K562 (cell line): ENCODE results near the gene IL6ST. TPM values are rescaled to one million over a fixed set of nuclear protein-coding genes. Genes with fewer than 3 reads are reported as not detected.

Source experiments
- BHLHE40 ChIP-seq: IDR thresholded peaks from 2 replicates; pipeline ENCODE4 v1.6.1; 2011; ENCODE audit warnings: low read length, improper control_type of control experiment
- BRF1 ChIP-seq: IDR thresholded peaks from 3 replicates; pipeline ENCODE4 v1.6.1; 2011; ENCODE audit warnings: borderline replicate concordance, mild to moderate bottlenecking; ENCODE audit not compliant: insufficient read length; ENCODE audit errors: extremely low read depth
- HNRNPK ChIP-seq: fragments of 200-400 bp; formaldehyde crosslinking; IDR thresholded peaks from one replicate; pipeline ENCODE4 v1.6.1; 2018; ENCODE audit warnings: mild to moderate bottlenecking, low read depth, low read length; ENCODE audit not compliant: poor library complexity, severe bottlenecking
- MED1 ChIP-seq: sonication (generic); formaldehyde crosslinking; IDR thresholded peaks from 2 replicates; pipeline ENCODE4 v1.8.1; 2023; ENCODE audit warnings: missing genetic modification reagents, borderline replicate concordance
- MTA3 ChIP-seq: fragments of 450-650 bp; formaldehyde crosslinking; IDR thresholded peaks from 2 replicates; pipeline ENCODE4 v1.6.1; 2017; ENCODE audit warnings: mild to moderate bottlenecking, borderline replicate concordance
- OTX1 ChIP-seq: fragments of 450-650 bp; formaldehyde crosslinking; IDR thresholded peaks from 2 replicates; pipeline ENCODE4 v1.4.0; 2022; ENCODE audit warnings: mild to moderate bottlenecking
- POU5F1 ChIP-seq: fragments of 150-350 bp; IDR thresholded peaks from 2 replicates; pipeline ENCODE4 v1.6.1; 2014; ENCODE audit warnings: borderline replicate concordance, low read length, low read depth, mild to moderate bottlenecking; ENCODE audit not compliant: partially characterized antibody
- TRIM25 ChIP-seq: fragments of 450-650 bp; IDR thresholded peaks from 2 replicates; pipeline ENCODE4 v1.7.0; 2016; ENCODE audit warnings: borderline replicate concordance
- ZFPM2 ChIP-seq: fragments of 250-450 bp; sonication (Bioruptor Pico); IDR thresholded peaks from 2 replicates; pipeline ENCODE4 v1.5.1; 2022; ENCODE audit warnings: mild to moderate bottlenecking
- ZNF449 ChIP-seq: fragments of 250-450 bp; sonication (Bioruptor Pico); IDR thresholded peaks from 2 replicates; pipeline ENCODE4 v1.8.0; 2022; ENCODE audit warnings: moderate library complexity, mild to moderate bottlenecking, inconsistent platforms
- ZNF766 ChIP-seq: fragments of 200-800 bp; sonication (Bioruptor generic); conservative IDR thresholded peaks from 2 replicates; pipeline ENCODE4 v1.6.1; 2016; ENCODE audit warnings: missing genetic modification characterization, missing compliant biosample characterization
- polyA plus RNA-seq, 8 experiments: library from polyadenylated mRNA; depleted of rRNA in 4 of 8; stranded (reverse) in 5 of 8; unstranded in 3 of 8; fragments of >200 nt; fragmentation: Nextera tagmentation in 2 of 8; fragmentation: Illumina TruSeq in 1 of 8; extraction: Ambion mirVana in 2 of 8; extraction: Trizol in 1 of 8; gene quantifications; 2 replicates each; pipeline versions ENCODE4 v1.2.1 to v1.2.3, GENCODE V29; 2011 to 2014; ENCODE audit warnings: inconsistent platforms in 1 of 8, missing spikeins in 1 of 8
- total RNA-seq, 7 experiments: library from RNA; depleted of rRNA in 6 of 7; stranded (reverse); fragments of >200 nt in 6 of 7; fragmentation: Illumina TruSeq in 2 of 7; extraction: Trizol in 2 of 7; gene quantifications; 2 replicates each; pipeline versions ENCODE4 v1.2.1 to v1.2.3, GENCODE V29; 2011 to 2021; ENCODE audit warnings: low replicate concordance in 1 of 7
- TF ChIP-seq, protein P1 (sequence below): fragments of 250-450 bp; sonication (Bioruptor Pico); IDR thresholded peaks from 2 replicates; pipeline ENCODE4 v1.5.1; 2021; ENCODE audit warnings: mild to moderate bottlenecking
- TF ChIP-seq, protein P2 (sequence below): sonication (generic); formaldehyde crosslinking; IDR thresholded peaks from 2 replicates; pipeline ENCODE4 v1.8.0; 2023; ENCODE audit warnings: mild to moderate bottlenecking, missing genetic modification reagents

The IL6ST gene
- total and polyA plus RNA-seq, 9 of the 15 experiments (the other 6 are each of a cell fraction or from before 2014, with no cell fraction given) = 2.0 to 27.0 (median 7.9) TPM

GRCh38 chr5:55994495-55994997 is at the start of gene IL6ST (continued):
- TF ChIP-seq, protein P1, sequence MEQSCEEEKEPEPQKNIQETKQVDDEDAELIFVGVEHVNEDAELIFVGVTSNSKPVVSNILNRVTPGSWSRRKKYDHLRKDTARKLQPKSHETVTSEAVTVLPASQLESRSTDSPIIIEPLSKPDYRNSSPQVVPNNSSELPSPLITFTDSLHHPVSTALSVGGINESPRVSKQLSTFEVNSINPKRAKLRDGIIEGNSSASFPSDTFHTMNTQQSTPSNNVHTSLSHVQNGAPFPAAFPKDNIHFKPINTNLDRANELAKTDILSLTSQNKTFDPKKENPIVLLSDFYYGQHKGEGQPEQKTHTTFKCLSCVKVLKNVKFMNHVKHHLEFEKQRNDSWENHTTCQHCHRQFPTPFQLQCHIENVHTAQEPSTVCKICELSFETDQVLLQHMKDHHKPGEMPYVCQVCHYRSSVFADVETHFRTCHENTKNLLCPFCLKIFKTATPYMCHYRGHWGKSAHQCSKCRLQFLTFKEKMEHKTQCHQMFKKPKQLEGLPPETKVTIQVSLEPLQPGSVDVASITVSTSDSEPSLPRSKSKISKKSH = no peak
- TF ChIP-seq MTA3 = no peak; the same call in 1 of the 2 replicates
- TF ChIP-seq ZNF766 (CRISPR knock-in tag) = no peak
- no peak for TF ChIP-seq POU5F1
- TF ChIP-seq MED1 (CRISPR knock-in tag) = no peak
- TF ChIP-seq TRIM25 = no peak
- TF ChIP-seq, protein P2, sequence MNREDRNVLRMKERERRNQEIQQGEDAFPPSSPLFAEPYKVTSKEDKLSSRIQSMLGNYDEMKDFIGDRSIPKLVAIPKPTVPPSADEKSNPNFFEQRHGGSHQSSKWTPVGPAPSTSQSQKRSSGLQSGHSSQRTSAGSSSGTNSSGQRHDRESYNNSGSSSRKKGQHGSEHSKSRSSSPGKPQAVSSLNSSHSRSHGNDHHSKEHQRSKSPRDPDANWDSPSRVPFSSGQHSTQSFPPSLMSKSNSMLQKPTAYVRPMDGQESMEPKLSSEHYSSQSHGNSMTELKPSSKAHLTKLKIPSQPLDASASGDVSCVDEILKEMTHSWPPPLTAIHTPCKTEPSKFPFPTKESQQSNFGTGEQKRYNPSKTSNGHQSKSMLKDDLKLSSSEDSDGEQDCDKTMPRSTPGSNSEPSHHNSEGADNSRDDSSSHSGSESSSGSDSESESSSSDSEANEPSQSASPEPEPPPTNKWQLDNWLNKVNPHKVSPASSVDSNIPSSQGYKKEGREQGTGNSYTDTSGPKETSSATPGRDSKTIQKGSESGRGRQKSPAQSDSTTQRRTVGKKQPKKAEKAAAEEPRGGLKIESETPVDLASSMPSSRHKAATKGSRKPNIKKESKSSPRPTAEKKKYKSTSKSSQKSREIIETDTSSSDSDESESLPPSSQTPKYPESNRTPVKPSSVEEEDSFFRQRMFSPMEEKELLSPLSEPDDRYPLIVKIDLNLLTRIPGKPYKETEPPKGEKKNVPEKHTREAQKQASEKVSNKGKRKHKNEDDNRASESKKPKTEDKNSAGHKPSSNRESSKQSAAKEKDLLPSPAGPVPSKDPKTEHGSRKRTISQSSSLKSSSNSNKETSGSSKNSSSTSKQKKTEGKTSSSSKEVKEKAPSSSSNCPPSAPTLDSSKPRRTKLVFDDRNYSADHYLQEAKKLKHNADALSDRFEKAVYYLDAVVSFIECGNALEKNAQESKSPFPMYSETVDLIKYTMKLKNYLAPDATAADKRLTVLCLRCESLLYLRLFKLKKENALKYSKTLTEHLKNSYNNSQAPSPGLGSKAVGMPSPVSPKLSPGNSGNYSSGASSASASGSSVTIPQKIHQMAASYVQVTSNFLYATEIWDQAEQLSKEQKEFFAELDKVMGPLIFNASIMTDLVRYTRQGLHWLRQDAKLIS (CRISPR knock-in tag) = peak; percentile 56; the same call in 1 of the 2 replicates
- TF ChIP-seq ZNF449 (CRISPR knock-in tag) = no peak
- no peak for TF ChIP-seq BHLHE40
- TF ChIP-seq ZFPM2 (CRISPR knock-in tag) = no peak
- peak; percentile 24 for TF ChIP-seq HNRNPK
- no peak for TF ChIP-seq BRF1
- TF ChIP-seq OTX1 (CRISPR knock-in tag) = peak; percentile 91
